ENCODE results near the gene NUDCD3.

- TF ChIP-seq SP1 (IDR thresholded peaks at IDR 0.05) (no peak), CTBP1 (IDR thresholded peaks at IDR 0.05; ENCODE audit: borderline replicate concordance) (no peak), ZNF384 (IDR thresholded peaks at IDR 0.05) (no peak), BHLHE40 (IDR thresholded peaks at IDR 0.05; ENCODE audit: borderline replicate concordance) (no peak), TARDBP (IDR thresholded peaks at IDR 0.05) (no peak), LEF1 (IDR thresholded peaks at IDR 0.05; ENCODE audit: borderline replicate concordance) (no peak), FOXM1 (IDR thresholded peaks at IDR 0.05; ENCODE audit: borderline replicate concordance) (no peak), HDGF (IDR thresholded peaks at IDR 0.05; ENCODE audit: borderline replicate concordance) (no peak), FOXA1 (IDR thresholded peaks at IDR 0.05) (no peak), ARNT (IDR thresholded peaks at IDR 0.05) (no peak)
Measured at GRCh38 chr7:44517175-44517574, 26.7 kb upstream of the NUDCD3 start.

All from HEK293T (cell line).